Cardiac septum (tissue), 1 donor: Measurements from ENCODE around the gene WFS1. TPM values are rescaled to one million over a fixed set of nuclear protein-coding genes. Genes with fewer than 3 reads are reported as not detected.

Experiments
- DNase-seq: peaks from one replicate; pipeline ENCODE4 v3.0.0-alpha.2; 2020; ENCODE audit warnings: low spot score
- intact Hi-C: fragments of 100-400 bp; cut with DNase I; formaldehyde crosslinking; loops from one replicate; pipeline ENCODE4 v1.14.0; 2022
- total RNA-seq: library from RNA; stranded (reverse); fragmentation: NEBNext Ultra II Directional; extraction: Animal tissue kit (Norgen Biotek cat#: 25700); gene quantifications from one replicate; pipeline ENCODE4 v1.2.1, GENCODE V29; 2021
- donor health status: DM: no; HTN: no; CAD: no.

The WFS1 gene
- total RNA-seq, 1 donor from 2014 or later: 48.4 TPM

GRCh38 chr4:6343939-6344408, 74.3 kb downstream of the WFS1 start:
- no peak for DNase-seq
- intact Hi-C loops: no loop called here

DNA sequence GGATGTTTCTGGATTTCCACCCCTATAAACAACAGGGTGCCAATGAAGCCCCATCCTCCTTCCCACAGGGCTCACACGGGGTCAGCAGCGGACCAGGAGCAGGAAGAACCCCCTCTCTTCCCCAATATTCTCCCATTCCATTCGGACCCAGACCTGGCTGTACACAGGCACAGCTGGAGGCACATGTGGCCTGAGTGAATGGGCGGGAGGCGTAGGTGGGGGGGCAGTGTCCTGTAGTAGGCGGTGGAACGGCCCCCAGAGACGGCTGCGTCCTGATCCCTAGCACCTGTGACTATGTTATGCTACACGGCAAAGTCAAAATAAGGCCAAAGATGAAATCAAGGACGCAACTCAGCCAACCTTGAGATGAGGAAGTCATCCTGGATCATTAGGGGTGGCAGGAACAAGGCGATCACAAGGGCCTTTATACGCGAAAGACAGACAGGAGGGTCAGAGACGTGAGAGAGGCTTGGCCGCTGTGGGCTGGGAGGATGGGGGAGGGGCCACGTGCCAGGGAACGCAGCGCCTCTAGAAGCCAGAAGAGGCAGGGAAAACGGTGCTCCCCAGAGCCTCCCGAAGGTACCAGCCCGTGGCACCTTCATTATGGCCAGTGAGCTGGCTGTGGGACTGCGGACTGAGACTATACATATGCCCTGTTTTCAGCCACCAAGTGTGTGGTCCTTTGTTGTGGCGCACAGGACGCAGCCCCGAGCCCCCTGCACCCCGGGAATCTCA, 75.6 kb downstream of the WFS1 start:
- intact Hi-C loops: no loop called here
- no peak for DNase-seq

- intact Hi-C loops: no loop called here
- DNase-seq: no peak
Observed at GRCh38 chr4:6345866-6346265, 76.2 kb downstream of the WFS1 start.

GRCh38 chr4:6346373-6347110, 76.9 kb downstream of the WFS1 start:
- intact Hi-C loops: no loop called here
- DNase-seq: no peak

GRCh38 chr4:6347511-6348045, 77.9 kb downstream of the WFS1 start:
- intact Hi-C loops: no loop called here
- no peak for DNase-seq

DNA sequence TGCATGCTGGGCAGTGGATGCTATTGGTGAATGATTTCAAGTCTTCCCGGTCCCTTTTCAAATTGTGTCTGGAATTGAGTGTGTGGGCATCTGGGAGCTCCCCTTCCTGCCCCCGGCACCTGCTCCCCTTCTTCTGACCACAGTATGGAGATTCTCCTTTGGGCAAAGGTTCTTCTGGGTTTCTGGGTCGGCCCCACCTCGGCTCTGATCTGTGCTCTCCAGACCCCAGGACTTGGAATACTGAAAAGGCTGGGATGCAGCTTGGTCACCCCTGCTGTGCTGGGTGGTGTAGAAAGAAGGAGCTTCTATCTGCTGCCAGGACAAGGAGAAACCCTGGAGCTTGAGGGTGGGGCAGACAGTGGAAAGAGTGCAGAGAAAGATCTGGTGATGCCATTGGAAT, 78.8 kb downstream of the WFS1 start:
- DNase-seq: no peak
- intact Hi-C loops: no loop called here

DNA sequence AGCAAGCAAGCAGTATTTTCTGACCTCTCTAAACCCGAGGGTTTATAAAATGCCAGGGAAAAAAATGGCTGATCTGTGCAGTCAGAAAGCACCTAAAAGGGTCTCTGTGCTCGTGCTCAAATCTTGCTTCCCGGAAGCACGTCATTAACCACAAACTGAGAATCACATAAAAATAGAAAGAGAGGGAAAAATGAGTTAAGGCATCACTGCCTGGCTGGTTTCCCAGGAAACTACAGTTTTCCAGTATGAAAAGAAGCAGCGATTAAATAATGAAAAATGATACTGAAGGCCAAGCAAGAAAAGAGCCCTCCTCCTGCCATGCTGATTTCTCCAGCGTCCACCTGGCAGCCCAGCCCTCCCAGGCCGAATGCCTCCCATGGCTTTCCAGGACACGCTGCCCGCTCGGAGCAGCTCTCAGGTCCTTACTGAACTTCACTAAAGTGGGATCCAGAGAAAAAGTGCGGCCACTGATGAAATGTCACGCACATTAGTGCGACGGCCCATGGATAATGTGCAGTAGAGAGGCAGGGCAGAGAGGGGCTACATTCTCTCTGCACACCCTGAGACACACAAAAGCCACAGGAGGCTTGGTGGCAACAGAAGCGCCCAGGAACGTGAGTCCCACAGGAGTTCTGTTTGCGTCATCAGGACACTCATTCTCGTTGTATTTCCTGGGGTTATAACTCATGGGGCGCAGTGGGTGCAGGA, 80.4 kb downstream of the WFS1 start:
- intact Hi-C loops: no loop called here
- no peak for DNase-seq

DNA sequence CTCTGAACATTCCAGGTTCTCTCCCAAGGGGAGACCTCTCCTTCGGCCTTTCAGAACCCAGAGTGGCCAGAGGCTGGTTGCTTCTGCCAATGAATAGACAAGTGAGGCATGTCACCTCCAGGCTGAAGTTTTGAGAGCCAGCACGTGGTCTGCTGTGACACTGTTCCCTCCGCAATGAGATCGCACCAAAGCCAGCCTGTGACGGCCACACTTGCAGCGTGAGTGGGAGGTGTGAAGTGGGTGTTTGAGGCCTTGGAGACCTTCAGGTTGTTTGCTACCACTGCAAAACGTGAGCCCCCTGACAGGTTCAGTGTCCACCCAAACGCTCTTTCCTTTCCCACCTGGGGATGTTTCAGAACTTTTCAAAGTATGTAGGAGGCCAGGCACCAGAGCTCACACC, 81.0 kb downstream of the WFS1 start:
- DNase-seq: no peak
- intact Hi-C loops: no loop called here

DNA sequence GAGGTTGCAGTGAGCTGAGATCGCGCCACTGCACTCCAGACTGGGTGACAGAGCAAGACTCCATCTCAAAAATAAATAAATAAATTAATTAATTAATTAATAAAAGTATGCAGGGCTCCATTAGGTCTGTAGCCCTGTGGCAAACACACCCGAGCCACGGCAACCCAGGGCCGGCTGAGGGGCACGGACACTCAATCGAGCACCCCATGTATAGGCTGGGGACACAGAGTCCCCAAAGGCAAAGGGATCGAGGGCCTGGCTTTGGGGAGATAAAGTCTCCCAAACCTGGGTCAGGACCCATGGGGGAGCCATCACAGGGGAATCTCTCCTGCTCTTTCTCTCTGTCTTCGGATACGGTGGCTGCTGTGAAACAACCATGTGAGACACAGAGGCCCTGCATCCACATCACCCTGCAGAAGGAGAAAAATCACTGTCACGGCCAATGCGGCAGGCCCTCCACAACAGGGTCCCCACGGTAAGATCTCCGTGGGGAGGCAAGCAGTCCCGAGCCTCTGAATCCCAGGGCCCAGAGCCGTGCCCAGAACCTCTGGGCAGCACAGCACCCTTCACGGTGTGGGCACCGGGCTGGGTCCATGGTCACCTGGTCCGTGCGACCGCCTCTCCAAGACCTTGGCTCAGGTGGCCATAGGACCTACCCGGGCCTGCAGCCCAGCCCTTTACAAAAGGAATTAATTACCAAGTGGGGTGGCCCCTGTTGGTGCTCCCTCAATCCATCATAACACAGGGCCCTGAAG, 81.8 kb downstream of the WFS1 start:
- intact Hi-C loops: no loop called here
- no peak for DNase-seq

- no peak for DNase-seq
Observed at GRCh38 chr4:6352031-6352692, 82.5 kb downstream of the WFS1 start.

More at GRCh38 chr4:6352031-6352692, 82.5 kb downstream of the WFS1 start:
- intact Hi-C loops: no loop called here

Other genes starting within 250 kb of the WFS1 start
- gene JAKMIP1, start 69.3 kb upstream of the WFS1 start, total RNA-seq: not detected
- 5.5 TPM for gene PPP2R2C, start 202.8 kb downstream of the WFS1 start, total RNA-seq